HG03460 (cell line): ENCODE results near the gene SLC2A5.

Source experiments
- ATAC-seq: cut with Tn5 transposase; IDR thresholded peaks from one replicate; pipeline ENCODE4 v1.9.1; 2021; ENCODE audit not compliant: unreplicated experiment

SLC2A5 gene

DNA sequence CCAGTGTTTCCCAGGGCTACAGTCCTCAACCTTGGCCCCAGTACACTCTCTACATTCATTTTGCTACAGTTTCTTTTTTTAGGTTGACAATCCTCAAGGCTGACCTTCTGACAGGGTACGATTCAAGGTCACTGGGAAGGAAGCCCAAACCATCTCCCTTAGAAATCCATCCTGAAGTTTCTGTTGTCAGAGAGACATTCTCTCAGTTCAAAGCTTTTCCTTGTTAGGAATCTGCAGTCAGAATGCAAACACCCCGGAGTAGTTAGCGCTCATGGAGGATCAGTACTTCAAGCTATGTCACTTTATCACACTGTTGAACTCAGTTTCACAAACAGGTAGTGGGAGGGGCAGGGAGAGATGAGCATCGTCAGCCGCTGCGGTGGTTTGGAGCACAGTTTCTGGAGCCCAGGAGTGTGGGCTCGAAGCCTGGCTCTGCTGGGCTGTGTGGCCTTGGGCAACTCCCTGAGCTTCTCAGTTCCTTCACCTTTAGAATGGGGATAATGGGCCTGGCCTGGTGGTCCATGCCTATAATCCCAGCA is 4.2 kb downstream of the SLC2A5 start:
- ATAC-seq: no peak

DNA sequence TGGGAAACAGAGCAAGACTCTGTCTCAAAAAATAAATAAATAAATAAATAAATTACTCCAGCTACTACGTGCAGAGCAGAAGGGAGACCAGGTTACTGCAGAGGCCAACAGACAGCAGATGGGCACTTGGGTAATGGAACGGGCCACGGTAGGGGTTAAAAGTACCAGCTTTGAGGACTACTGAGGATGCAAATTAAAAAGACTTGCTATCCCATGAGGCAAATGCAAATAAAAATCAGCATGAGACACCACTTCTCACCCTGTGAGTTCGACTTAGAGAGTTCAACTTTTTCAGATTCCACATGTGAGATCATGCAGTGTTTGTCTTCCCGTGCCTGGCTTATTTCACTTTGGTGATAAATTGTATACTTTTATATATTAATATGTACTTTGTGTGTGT is 6.6 kb downstream of the SLC2A5 start:
- ATAC-seq: no peak

- ATAC-seq: no peak
Measured at GRCh38 chr1:9062021-9062471, 7.4 kb downstream of the SLC2A5 start.

DNA sequence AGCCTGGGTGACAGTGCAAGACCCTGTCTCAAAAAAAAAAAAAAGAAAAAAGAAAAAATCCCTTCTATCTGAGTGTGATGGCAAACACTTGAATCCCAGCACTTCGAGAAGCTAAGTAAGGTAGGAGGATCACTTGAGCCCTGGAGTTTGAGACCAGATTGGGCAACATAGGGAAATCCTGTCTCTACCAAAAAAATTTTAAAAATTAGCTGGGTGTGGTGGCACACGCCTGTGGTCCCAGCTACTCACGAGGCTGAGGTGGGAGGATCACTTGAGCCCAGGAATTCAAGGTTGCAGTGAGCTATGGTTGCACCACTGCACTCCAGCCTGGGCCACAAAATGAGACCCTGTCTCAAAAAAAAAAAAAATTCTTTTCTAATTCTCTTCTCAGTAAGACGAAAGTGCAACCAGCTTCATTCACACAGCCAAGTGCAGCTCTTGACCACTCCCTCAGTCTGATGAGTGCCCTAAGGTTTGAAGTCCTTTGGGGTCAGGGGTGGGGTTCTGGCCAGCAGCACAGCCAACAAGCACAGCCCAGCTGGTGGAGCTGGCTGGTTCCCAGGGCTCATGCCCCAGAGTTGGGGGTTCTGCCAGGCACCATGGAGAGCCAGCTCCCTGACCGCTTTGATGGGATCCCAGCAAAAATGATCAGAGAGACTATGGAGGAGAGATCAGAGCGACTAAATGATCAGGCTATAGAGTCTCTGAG is 8.0 kb downstream of the SLC2A5 start:
- ATAC-seq: no peak

DNA sequence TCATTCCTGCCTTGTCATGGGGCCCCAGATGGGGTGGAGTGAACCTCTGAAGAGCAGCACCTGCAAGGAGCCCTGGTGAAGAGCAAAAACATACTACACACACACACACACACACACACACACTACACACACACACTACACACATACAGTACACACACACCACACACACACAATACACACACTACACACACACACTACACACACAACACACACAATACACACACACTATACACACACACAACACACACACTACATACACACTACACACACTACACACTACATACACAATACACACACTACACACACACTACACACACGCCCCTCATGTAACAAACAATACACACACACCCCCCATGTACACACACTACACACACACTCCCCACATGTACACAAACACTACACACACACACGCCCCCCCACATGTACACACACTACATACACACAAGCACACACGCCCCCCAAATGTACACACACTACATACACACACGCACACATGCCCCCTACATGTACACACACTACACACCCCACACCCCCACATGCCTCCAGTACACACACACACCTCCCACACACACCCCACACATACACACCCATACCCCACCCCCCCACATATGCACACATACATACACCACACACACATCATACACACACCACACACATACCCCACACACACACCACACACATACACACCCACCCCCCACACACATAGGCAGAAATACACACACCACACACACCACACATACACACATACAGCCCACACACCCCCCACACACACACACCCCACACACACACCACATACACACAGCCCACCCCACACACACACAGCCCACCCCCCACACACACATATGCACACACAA is 9.3 kb downstream of the SLC2A5 start:
- no peak for ATAC-seq

DNA sequence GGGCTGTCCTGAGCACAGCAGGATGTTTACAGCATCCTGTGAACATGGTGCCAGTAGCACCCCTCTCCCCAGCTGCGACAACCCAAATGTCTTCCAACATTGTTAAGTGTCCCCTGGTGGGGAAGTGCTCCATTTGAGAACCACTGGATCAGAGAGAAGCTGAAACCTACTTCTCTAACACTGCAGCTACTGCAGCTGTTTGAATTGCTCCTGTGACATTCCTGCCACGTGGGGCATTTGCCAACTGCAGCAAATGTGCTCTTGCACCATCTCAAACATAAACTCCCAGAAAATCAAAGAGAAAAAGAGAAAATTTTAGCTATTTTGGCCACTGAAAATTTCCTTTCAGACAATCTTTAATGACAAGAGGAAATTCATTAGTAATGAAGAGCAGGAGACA is 11.0 kb downstream of the SLC2A5 start:
- ATAC-seq: no peak

- no peak for ATAC-seq
Measured at GRCh38 chr1:9057851-9058250, 11.6 kb downstream of the SLC2A5 start.

GRCh38 chr1:9052272-9053049 is 17.0 kb downstream of the SLC2A5 start:
- ATAC-seq: no peak

DNA sequence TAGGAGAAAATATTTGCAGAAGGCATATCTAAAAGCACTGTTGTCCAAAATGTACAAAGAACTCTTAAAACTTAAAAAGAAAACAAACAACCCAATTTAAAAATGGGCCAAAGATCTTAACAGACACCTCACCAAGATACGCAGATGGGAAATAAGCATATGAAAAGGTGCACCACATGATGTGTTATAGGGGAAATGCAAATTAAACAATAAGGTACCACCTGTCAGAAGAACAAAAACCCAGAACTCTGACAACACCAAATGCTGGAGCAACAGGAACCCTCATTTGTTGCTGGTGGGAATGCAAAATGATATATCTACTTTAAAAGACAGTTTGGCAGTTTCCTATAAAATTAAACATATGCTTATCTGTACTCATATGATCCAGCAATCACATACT is 18.1 kb downstream of the SLC2A5 start:
- no peak for ATAC-seq

- ATAC-seq: no peak
Measured at GRCh38 chr1:9050803-9051202, 18.6 kb downstream of the SLC2A5 start.

DNA sequence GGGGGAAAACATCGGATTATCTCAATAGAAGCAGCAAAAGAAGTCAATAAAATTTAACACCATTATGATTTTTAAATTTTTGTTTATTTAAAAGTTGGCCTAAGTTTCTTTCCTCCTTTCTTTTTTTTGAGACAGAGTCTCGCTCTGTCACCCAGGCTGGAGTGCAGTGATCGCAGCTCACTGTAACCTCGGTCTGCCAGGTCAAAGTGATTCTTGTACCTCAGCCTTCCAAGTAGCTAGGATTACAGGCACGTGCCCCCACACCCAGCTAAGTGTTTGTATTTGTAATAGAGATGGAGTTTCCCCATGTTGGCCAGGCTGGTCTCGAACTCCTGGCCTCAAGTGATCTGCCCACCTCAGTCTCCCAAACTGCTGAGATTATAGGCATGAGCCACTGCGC is 20.9 kb downstream of the SLC2A5 start:
- no peak for ATAC-seq

DNA sequence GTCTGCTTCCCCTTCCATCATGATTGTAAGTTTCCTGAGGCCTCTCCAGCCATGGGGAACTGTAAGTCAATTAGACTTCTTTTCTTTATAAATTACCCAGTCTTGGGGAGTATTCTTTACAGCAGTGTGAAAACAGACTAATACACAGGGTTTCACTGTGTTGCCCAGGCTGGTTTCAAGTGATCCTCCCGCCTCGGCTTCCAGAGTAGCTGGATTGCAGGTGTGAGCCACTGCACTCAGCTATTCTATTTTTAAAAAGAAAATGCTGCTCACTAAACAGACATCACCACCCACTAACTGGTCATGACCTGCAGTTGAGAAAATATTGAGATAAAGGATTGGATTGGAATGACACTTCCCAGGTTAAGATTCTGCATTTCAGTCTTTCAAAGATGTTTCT is 22.4 kb downstream of the SLC2A5 start:
- no peak for ATAC-seq

GRCh38 chr1:9045861-9046510 is 23.4 kb downstream of the SLC2A5 start:
- no peak for ATAC-seq

DNA sequence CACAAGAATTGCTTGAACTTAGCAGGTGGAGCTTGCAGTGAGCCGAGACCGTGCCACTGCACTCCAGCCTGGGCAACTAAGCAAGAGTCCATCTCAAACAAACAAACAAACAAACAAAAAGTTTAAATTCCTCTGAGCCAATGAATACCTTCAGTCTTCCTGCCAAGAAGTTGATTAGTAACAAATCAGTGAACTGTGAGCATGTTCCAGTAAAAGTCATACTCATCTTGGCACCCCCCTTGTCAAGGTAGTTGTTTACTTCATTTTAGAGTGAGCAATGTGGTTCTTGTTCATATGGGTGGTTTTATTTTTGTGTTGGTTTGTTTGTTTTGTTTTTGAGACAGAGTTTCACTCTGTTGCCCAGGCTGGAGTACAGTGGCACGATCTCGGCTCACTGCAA is 25.2 kb downstream of the SLC2A5 start:
- ATAC-seq: no peak

DNA sequence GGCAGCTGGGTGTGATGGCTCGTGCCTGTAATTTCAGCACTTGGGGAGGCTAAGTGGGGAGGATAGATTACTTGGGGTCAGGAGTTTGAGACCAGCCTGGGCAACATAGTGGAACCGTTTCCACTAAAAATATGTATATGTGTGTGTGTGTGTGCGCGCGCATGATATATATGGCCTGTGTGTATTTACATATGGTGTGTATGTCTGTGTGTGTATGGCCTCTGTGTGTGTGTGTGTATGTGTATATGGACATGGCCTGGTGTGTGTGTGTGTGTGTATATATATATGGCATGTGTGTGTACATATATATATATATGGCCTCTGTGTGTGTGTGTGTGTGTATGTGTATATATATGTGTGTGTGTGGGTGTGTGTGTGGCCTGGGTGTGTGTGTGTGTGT is 27.2 kb downstream of the SLC2A5 start:
- no peak for ATAC-seq

- ATAC-seq: no peak
Measured at GRCh38 chr1:9041116-9041779, 28.2 kb downstream of the SLC2A5 start.

DNA sequence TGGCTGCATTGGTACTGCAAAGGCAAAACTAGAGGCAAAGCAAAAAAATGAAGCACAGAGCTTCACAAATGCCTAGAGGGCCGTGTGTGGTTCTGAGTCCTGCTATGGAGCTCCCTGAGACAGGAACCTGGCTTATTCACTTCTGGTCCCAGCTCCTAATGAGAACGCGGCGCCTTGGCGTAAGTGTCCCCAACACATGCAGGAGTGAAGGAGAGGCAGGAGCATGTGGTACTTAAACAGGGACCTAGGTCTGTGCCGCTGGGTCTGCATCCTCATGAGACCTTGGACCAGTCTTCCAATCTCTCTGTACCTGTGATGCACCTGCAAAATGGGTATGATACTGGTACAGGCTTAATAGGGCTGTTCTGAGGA is 28.8 kb downstream of the SLC2A5 start:
- ATAC-seq: no peak

DNA sequence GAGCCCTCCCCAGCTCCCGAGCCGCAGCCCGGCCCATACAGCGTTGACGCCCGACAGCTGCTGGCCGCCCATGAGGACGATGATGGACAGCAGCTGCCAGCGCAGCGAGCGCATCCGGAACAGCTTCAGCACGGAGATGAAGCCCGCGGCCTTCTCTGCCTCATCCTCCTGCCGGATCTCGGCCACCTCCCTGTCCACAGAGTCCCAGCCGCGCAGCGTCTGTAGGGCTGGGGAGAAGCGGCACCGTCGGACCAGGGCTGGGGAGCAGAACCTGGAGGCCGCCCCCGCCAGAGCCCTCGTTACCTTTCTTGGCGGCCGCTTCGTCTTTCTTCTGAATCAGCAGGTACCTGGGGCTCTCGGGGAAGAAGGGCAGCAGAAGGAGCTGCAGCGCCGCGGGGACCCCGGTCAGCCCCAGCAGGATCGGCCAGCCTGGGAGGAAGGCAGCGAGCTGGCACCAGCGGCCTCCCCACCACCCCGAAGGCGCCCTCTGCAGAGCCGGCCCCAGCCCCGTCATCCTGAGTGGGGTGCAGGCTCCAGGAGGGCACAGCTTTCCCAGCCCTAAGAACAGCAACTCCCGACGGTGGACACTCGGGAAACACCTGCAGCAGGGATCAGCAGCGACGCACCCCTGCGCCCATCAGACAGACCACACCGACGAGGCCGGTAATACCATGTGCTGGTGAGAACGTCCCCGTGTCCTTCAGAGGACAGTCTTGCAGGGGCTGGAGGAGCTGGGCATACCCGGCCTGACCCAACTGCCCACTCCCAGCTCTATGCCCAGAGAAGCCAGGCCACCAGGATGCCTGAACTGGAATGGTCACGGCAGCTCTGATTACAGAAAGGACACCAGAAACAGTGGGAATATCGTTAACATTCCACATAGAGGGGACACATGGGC is 29.4 kb downstream of the SLC2A5 start:
- no peak for ATAC-seq
